ENCODE results near the gene MRPL4. TPM values are rescaled to one million over a fixed set of nuclear protein-coding genes. Genes with fewer than 3 reads are reported as not detected.
A peak's percentile ranks its signal among the peaks of the same experiment; 100 is the strongest.

Gene MRPL4
- total RNA-seq, 1 experiment from 2014 or later = 112 TPM

- CTCF ChIA-PET = interaction anchor here (0.7 to 2.1 kb wide), 4 partner anchors 15 to 314 kb away, joined by 3 to 10 read pairs (median 4); no protein-coding TSS in a partner anchor
- Mint-ChIP-seq H3K4me3 (no peak overlapping the region), H3K27me3 (ENCODE audit: low read depth) (no peaks in the 10 kb centered on the region), H3K36me3 (no peaks in the 10 kb centered on the region), H3K27ac (no peak overlapping the region), H3K4me1 (no peaks in the 10 kb centered on the region), H3K9me3 (no peaks in the 10 kb centered on the region)
- POLR2A ChIA-PET = no interaction called here
- DNase-seq (ENCODE audit: low spot score) (no peak), ATAC-seq (no peak)
- no peak for TF ChIP-seq NFYB (CRISPR knock-in tag; conservative IDR thresholded peaks at IDR 0.05; ENCODE audit: low read depth)
- no peak for TF ChIP-seq SP1 (CRISPR knock-in tag; conservative IDR thresholded peaks at IDR 0.05)
- TF ChIP-seq TCF7 (CRISPR knock-in tag; IDR thresholded peaks at IDR 0.05; ENCODE audit: low read depth) = no peak
- no peak for TF ChIP-seq ZNF263 (CRISPR knock-in tag; IDR thresholded peaks at IDR 0.05; ENCODE audit: low read depth)
- TF ChIP-seq CTCF (IDR thresholded peaks at IDR 0.05) = no peak
Measured at GRCh38 chr19:10243606-10244005, 8.4 kb upstream of the MRPL4 start.

GRCh38 chr19:10245189-10245939 is 6.7 kb upstream of the MRPL4 start:
- DNase-seq (ENCODE audit: low spot score) (no peak), ATAC-seq (no peak)
- no peak overlapping the region for H3K4me3 Mint-ChIP-seq
- peak overlapping the region; percentile 41 for H3K27ac Mint-ChIP-seq
- CTCF ChIA-PET = interaction anchor here (1.1 to 1.6 kb wide), 3 partner anchors 14 to 171 kb away, joined by 3 to 7 read pairs (median 4); no protein-coding TSS in a partner anchor
- TF ChIP-seq ATF3 (CRISPR knock-in tag; conservative IDR thresholded peaks at IDR 0.05) (no peak), PRRX2 (CRISPR knock-in tag; IDR thresholded peaks at IDR 0.05) (no peak), NR1H2 (CRISPR knock-in tag; IDR thresholded peaks at IDR 0.05) (no peak), MAX (CRISPR knock-in tag; IDR thresholded peaks at IDR 0.05) (no peak), ETV6 (CRISPR knock-in tag; IDR thresholded peaks at IDR 0.05) (no peak), RELA (CRISPR knock-in tag; IDR thresholded peaks at IDR 0.05; ENCODE audit: borderline replicate concordance) (no peak), MYBL2 (CRISPR knock-in tag; IDR thresholded peaks at IDR 0.05) (no peak), TCF7 (CRISPR knock-in tag; IDR thresholded peaks at IDR 0.05; ENCODE audit: low read depth) (no peak), ZNF671 (CRISPR knock-in tag; IDR thresholded peaks at IDR 0.05) (no peak)
- no peaks in the 10 kb centered on the region for H3K9me3 Mint-ChIP-seq
- no peaks in the 10 kb centered on the region for H3K36me3 Mint-ChIP-seq
- H3K27me3 Mint-ChIP-seq (ENCODE audit: low read depth) = no peaks in the 10 kb centered on the region
- POLR2A ChIA-PET = interaction anchor here (0.6 kb wide), 1 partner anchor 102 kb away, joined by 3 read pairs; no protein-coding TSS in a partner anchor
- H3K4me1 Mint-ChIP-seq = no peaks in the 10 kb centered on the region

- ATAC-seq (no peak), DNase-seq (ENCODE audit: low spot score) (no peak)
- Mint-ChIP-seq H3K36me3 (no peaks in the 10 kb centered on the region), H3K9me3 (no peaks in the 10 kb centered on the region), H3K27me3 (ENCODE audit: low read depth) (no peaks in the 10 kb centered on the region), H3K4me3 (no peak overlapping the region), H3K4me1 (no peaks in the 10 kb centered on the region), H3K27ac (no peak overlapping the region)
- ChIA-PET POLR2A (no interaction called here), CTCF (no interaction called here)
- TF ChIP-seq ATF1 (CRISPR knock-in tag; IDR thresholded peaks at IDR 0.05) (no peak), ZMAT4 (CRISPR knock-in tag; IDR thresholded peaks at IDR 0.05) (no peak), ZNF317 (CRISPR knock-in tag; IDR thresholded peaks at IDR 0.05; ENCODE audit: borderline replicate concordance, low read depth) (no peak), SMAD4 (CRISPR knock-in tag; IDR thresholded peaks at IDR 0.05) (no peak)
Measured at GRCh38 chr19:10246511-10246910, 5.5 kb upstream of the MRPL4 start.

GRCh38 chr19:10252707-10253106 is 693 bp downstream of the MRPL4 start:
- CTCF ChIA-PET = no interaction called here
- H3K4me1 Mint-ChIP-seq = peaks cover 5% of the 10 kb centered on the region
- ATAC-seq (no peak), DNase-seq (ENCODE audit: low spot score) (no peak)
- H3K27me3 Mint-ChIP-seq (ENCODE audit: low read depth) = peaks cover 2% of the 10 kb centered on the region; the same call in 1 of the 2 replicates
- TF ChIP-seq ZBTB21 (CRISPR knock-in tag; IDR thresholded peaks at IDR 0.05; ENCODE audit: borderline replicate concordance) = no peak
- TF ChIP-seq USF1 (CRISPR knock-in tag; IDR thresholded peaks at IDR 0.05) = no peak
- TF ChIP-seq KAT7 (CRISPR knock-in tag; IDR thresholded peaks at IDR 0.05; ENCODE audit: borderline replicate concordance) = no peak
- TF ChIP-seq ATF3 (CRISPR knock-in tag; conservative IDR thresholded peaks at IDR 0.05) = no peak
- no peak for TF ChIP-seq MXD4 (CRISPR knock-in tag; IDR thresholded peaks at IDR 0.05; ENCODE audit: borderline replicate concordance)
- TF ChIP-seq PRRX2 (CRISPR knock-in tag; IDR thresholded peaks at IDR 0.05) = no peak
- no peak for TF ChIP-seq FOXJ3 (CRISPR knock-in tag; IDR thresholded peaks at IDR 0.05; ENCODE audit: borderline replicate concordance)
- no peak for TF ChIP-seq MLX (CRISPR knock-in tag; IDR thresholded peaks at IDR 0.05)
- H3K36me3 Mint-ChIP-seq = peaks cover 31% of the 10 kb centered on the region
- H3K9me3 Mint-ChIP-seq = no peaks in the 10 kb centered on the region
- H3K4me3 Mint-ChIP-seq = peak overlapping the region; percentile 95
- H3K27ac Mint-ChIP-seq = no peak overlapping the region
- POLR2A ChIA-PET = no interaction called here

Measured in WTC11 (cell line).